Measurements from ENCODE around the gene MAN2A2.
"Not testable (repeated sequence)": the region's sequence is repeated elsewhere in the genome, so short reads cannot be mapped to it uniquely, and the experiment has no call there.

MAN2A2 gene

DNA sequence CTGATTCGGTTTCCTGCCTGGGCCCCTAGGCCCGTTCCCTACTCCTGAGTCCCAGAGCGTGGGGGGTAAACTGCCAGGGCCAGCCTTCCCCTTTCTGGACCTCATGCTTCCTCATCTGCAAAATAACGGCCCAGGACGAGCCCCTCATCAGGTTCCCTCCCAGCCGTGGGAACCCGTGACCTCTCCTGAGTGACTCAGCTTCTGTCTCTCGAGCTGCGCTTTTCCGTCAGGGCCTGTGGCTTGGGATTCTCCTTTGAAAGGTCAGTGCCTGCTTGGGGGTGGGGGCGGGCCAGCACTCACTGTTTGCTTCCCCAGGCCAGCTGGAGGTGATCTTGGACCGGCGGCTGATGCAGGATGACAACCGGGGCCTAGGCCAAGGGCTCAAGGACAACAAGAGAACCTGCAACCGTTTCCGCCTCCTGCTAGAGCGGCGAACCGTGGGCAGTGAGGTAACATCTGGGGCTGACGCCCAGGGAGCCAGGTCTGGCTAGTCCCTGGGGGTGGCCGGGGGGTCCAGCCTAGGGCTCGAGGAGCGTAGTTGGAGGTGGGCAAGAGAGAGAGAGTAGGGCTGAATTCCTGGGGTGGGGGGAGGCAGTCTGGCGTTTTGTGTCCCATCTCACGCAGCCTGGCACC, 12.8 kb downstream of the MAN2A2 start:
- H3K27me3 Mint-ChIP-seq: no peaks in the 10 kb centered on the region
- H3K4me3 Mint-ChIP-seq: no peak overlapping the region
- no peak overlapping the region for H3K27ac Mint-ChIP-seq
- peaks cover 18% of the 10 kb centered on the region for H3K36me3 Mint-ChIP-seq
- no peaks in the 10 kb centered on the region for H3K4me1 Mint-ChIP-seq
- H3K9me3 Mint-ChIP-seq: no peaks in the 10 kb centered on the region

DNA sequence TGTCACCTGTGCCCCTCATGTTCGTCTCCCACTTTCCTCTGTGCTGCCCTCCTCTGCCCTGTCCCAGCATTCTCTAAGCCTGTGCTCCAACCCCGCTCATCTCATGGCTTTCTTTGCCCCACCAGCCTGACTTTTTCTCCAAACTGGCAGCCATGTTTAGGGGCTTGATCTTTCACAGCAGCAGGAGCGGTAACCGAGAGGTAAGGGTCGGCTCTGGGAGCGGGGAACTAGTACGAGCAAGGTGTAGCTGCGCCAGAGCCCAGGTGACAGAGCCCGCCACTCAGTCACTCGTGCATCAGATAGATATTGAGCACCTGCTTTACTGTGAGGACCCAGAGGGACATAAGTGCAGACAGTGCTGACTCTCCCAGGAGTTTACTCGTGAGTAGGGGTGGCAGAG, 13.4 kb downstream of the MAN2A2 start:
- no peak overlapping the region for H3K4me3 Mint-ChIP-seq
- no peaks in the 10 kb centered on the region for H3K9me3 Mint-ChIP-seq
- H3K4me1 Mint-ChIP-seq: no peaks in the 10 kb centered on the region
- peaks cover 18% of the 10 kb centered on the region for H3K36me3 Mint-ChIP-seq
- H3K27ac Mint-ChIP-seq: no peak overlapping the region
- H3K27me3 Mint-ChIP-seq: no peaks in the 10 kb centered on the region

DNA sequence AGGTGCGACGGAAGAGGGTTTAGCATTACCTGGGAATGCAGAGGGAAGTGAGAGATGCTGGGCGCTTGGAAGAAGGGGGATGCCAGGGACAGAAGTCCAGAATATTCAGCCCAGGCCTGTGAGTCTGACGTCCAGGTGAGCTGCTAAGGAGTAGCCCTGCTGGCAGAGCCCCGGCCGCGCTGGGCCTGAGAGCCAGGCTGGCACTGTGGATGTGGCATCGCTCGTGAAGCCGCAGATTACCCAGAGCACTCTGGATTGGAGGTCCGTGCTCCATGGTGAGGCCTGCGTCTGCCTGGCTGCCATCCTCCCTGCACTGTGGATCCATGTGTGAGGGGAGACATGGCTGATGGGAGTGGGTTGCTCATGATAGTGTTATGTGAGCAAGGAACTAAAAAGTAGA, 14.5 kb downstream of the MAN2A2 start:
- Mint-ChIP-seq H3K9me3 (no peaks in the 10 kb centered on the region), H3K4me1 (no peaks in the 10 kb centered on the region)

DNA sequence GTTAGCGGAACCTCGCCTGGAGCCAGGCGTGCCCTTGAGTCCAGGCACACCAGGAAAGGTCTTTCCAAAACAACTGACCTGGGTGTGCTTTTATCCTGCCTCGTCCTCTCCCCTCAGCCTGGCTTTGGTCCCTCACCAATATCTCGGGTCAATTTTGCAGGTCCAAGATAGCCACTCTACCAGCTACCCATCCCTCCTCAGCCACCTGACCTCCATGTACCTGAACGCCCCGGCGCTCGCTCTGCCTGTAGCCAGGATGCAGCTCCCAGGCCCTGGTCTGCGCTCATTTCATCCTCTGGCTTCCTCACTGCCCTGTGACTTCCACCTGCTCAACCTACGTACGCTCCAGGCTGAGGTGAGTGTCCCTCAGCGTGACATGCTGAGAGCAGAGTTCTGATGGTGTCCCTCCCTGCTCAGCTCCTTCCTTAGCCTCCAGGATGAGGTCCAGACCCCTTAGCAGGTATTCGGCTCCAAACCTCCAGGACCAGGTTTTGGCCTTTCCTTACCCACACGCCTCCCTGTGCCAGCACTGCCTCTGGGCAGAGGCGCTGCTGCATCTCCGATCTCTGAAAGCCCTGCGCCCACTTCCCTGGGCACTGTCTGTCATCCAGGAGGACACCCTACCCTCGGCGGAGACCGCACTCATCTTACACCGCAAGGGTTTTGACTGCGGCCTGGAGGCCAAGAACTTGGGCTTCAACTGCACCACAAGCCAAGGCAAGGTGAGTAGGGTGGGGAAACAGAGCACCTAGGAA, 15.1 kb downstream of the MAN2A2 start:
- no peaks in the 10 kb centered on the region for H3K9me3 Mint-ChIP-seq
- no peak overlapping the region for H3K27ac Mint-ChIP-seq
- H3K4me3 Mint-ChIP-seq: no peak overlapping the region
- no peaks in the 10 kb centered on the region for H3K27me3 Mint-ChIP-seq
- no peaks in the 10 kb centered on the region for H3K4me1 Mint-ChIP-seq
- H3K36me3 Mint-ChIP-seq: peaks cover 18% of the 10 kb centered on the region

More for the DNA sequence above, 14.5 kb downstream of the MAN2A2 start:
- Mint-ChIP-seq H3K27ac (no peak overlapping the region), H3K27me3 (no peaks in the 10 kb centered on the region), H3K4me3 (no peak overlapping the region), H3K36me3 (peaks cover 18% of the 10 kb centered on the region)

DNA sequence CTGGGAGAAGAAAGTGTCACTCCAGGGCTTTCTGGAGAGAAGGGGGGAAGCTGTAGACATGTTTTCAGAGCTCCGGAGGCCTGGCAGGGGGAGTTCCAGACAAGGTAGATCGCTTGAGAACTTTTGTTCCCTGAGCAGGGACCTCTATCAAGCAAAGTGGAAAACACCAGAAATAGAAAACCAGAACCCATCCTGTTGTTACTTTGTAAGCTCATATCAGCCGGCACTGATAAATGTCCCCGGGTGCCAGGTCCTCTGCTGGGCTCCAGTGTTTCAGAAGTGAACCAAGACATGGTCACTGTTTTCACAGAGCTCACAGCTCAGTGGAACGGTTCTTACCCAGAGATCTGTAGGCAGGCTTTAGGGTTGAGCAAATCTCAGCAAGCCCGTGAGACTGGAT, 15.7 kb downstream of the MAN2A2 start:
- Mint-ChIP-seq H3K4me1 (no peaks in the 10 kb centered on the region), H3K27me3 (no peaks in the 10 kb centered on the region), H3K36me3 (peaks cover 12% of the 10 kb centered on the region), H3K27ac (no peak overlapping the region), H3K9me3 (no peaks in the 10 kb centered on the region), H3K4me3 (no peak overlapping the region)

DNA sequence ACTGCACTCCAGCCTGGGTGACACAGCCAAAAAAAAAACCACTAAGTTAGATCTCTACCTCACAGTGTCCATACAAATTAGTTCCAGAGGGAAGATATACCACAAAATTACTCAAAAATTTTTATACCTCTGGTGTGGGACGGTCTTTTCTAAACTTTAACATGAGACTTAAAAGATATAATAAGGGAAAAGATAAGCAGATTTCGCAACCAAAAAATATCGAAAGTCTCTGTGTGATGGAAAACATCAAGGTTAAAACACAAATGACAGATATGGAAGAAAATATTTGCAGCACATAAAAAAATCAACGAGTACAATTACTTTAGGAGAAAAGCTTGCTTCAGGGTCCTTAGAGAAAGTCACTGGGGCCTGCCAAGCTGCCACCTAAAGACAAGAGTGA, 18.8 kb downstream of the MAN2A2 start:
- Mint-ChIP-seq H3K4me3 (no peak overlapping the region), H3K9me3 (no peaks in the 10 kb centered on the region), H3K4me1 (no peaks in the 10 kb centered on the region), H3K27me3 (no peaks in the 10 kb centered on the region), H3K36me3 (peaks cover 8% of the 10 kb centered on the region), H3K27ac (peak overlapping the region; percentile 7)

DNA sequence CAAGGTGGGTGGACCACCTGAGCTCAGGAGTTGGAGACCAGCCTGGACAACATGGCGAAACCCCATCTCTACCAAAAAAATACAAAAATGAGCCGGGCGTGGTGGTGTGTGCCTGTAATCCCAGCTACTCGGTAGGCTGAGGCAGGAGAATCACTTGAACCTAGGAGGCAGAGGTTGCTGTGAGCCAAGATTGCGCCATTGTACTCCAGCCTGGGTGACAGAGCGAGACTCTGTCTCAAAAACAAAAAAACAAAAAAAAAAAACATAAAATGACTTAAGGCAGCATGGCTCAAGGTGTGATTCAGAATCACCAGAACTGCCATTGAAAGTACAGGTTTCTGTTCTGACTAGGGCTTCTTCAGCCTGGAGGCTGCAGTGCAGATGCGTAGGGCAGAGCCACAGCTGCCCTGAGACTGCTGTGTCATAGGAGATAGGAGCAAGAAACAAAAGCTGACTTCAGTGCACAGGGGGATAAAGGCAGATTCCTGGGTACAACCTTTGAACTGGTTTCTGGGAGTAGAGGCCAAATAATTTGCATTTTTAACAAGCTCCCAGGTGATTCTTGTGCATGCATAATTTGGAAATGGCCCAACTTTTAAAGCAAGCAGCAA, 19.7 kb downstream of the MAN2A2 start:
- not testable (repeated sequence) for H3K4me3 Mint-ChIP-seq, H3K27ac Mint-ChIP-seq, H3K27me3 Mint-ChIP-seq, H3K36me3 Mint-ChIP-seq, H3K4me1 Mint-ChIP-seq, H3K9me3 Mint-ChIP-seq

DNA sequence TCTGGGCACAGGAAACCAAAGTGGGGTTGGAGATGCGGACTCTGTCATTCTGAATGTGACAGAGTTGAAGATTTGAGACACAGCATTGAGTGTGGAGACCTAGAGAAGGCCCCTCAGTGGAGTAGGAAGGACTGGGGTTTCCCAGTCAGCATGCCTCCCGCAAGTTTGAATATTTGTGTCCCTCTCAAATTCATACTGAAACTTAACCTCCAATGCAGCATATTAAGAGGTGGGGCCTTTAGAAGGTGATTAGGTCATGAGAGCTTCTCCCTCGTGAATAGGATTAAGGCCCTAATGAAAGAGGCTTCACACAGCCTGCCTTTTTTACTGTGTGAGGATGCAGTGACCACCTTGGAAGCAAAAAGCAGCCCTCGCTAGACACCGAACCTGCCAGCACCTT, 21.3 kb downstream of the MAN2A2 start:
- H3K27me3 Mint-ChIP-seq: no peaks in the 10 kb centered on the region
- peaks cover 6% of the 10 kb centered on the region for H3K36me3 Mint-ChIP-seq
- no peak overlapping the region for H3K4me3 Mint-ChIP-seq
- peaks cover 4% of the 10 kb centered on the region for H3K4me1 Mint-ChIP-seq
- no peaks in the 10 kb centered on the region for H3K9me3 Mint-ChIP-seq
- no peak overlapping the region for H3K27ac Mint-ChIP-seq

DNA sequence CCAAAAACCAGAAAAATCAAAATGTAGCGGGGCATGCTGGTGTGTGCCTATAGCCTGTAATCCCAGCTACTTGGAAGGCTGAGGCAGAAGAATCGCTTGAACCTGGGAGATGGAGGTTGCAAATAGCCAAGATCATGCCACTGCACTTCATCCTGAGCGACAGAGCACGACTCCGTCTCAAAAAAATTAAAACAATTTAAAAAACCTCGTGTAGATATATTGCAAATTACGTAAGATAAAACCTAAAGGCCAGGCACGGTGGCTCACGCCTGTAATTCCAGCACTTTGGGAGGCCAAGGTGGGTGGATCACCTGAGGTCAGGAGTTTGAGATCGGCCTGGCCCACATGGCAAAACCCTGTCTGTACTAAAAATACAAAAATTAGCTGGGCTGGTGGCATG, 23.7 kb downstream of the MAN2A2 start:
- not testable (repeated sequence) for H3K27me3 Mint-ChIP-seq, H3K27ac Mint-ChIP-seq

DNA sequence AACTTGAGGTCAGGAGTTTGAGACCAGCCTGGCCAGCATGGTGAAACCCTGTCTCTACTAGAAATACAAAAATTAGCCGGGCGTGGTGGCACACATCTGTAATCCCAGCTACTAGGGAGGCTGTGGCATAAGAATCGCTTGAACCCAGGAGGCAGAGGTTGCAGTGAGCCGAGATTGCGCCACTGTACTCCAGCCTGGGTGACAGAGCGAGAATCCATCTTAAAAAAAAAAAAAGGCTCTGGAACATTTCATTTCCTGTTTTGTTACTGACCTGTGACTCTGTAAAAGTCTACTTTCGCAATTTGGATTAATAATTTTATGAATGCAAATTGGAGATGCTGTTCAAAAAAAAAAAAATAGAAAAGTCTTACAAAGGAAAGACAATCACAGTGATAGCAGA, 25.0 kb downstream of the MAN2A2 start:
- H3K9me3 Mint-ChIP-seq, H3K27me3 Mint-ChIP-seq, H3K36me3 Mint-ChIP-seq, H3K27ac Mint-ChIP-seq: not testable (repeated sequence)
- Mint-ChIP-seq H3K4me3 (peak overlapping the region; percentile 64), H3K4me1 (peaks cover 29% of the 10 kb centered on the region)

More for the DNA sequence above, 23.7 kb downstream of the MAN2A2 start:
- not testable (repeated sequence) for H3K36me3 Mint-ChIP-seq, H3K9me3 Mint-ChIP-seq, H3K4me3 Mint-ChIP-seq
- H3K4me1 Mint-ChIP-seq: peaks cover 23% of the 10 kb centered on the region

DNA sequence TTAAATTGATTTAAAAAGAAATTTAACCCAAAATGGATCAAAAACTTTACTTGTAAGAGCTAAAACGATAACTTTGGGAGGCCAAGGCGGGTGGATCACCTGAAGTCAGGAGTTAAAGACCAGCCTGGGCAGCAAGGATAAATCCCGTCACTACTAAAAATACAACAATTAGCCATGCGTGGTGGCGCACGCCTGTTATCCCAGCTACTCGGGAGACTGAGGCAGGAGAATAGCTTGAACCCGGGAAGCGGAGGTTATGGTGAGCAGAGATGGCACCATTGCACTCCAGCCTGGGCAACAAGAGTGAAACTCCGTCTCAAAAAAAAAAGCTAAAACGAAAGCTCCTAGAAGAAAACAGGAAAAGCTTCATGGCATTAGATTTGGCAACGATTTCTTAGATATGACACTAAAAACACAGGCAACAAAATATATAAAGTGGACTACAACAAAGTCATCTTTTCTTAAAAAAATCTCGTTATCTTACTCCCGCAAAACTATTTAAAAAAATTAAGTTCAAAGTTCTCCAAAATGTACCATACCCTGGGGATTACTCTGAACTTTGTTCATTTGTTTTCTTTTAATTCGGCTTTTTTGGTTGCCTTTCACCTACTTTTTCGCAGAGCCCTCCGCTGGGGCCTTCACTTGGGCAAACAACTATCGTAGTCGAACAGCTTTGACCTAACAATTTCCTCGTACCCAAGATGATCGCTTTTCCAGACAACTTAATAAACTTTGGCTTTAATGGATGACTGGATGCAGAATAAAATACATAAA, 26.3 kb downstream of the MAN2A2 start:
- Mint-ChIP-seq H3K4me3 (peak overlapping the region; percentile 97), H3K4me1 (peaks cover 34% of the 10 kb centered on the region), H3K27ac (peak overlapping the region; percentile 95), H3K9me3 (no peaks in the 10 kb centered on the region), H3K27me3 (no peaks in the 10 kb centered on the region), H3K36me3 (no peaks in the 10 kb centered on the region)

DNA sequence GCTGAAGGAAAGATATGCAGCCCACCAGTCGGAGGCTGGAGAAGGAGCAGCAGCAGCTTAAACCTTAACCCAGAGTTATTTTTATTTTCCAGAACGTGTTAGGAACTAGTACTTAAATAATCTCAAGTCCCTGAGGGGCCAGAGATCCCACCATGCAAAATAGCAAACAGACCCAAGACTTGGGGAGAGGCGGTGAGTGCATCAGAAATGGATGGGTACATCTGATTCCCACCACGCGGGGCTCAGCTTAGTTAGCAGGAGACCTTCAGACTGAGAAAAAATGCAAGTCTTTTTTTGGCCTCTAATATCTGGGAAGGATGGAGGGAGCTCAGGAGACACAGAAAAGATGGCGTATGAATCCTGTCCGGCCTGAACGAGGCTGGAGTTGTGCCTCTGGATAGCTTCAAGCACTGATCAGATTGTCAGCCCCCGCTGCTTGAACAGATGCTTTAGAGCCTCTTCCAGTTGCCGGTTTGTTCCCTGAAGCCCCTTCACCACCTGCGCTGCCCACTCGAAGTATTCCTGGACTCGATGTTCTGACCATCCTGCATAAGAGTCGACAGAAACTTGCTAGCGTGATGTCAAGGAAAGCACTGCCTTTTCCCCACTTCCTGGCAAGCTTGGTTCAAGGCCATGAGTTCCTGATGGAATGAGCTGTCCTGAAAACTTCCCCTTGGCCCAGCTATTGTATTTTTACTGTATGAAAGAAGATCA, 27.9 kb downstream of the MAN2A2 start:
- H3K9me3 Mint-ChIP-seq: no peaks in the 10 kb centered on the region
- peaks cover 41% of the 10 kb centered on the region for H3K4me1 Mint-ChIP-seq
- no peaks in the 10 kb centered on the region for H3K36me3 Mint-ChIP-seq
- H3K27ac Mint-ChIP-seq: peak overlapping the region; percentile 97
- H3K27me3 Mint-ChIP-seq: no peaks in the 10 kb centered on the region
- H3K4me3 Mint-ChIP-seq: peak overlapping the region; percentile 97

DNA sequence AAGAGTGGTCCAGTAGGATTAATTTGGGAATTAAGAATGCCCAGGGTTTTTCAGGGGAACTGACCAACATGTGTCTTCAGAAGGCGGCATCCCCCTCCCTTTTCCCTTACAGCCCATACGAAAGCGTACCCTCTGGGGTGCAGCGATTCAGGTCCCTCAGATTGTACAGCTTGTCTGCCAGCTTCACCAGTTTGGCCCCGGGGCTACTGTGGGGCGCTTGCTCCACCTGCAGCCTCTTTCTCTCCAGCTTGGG, 28.4 kb downstream of the MAN2A2 start:
- Mint-ChIP-seq H3K4me1 (peaks cover 45% of the 10 kb centered on the region), H3K36me3 (no peaks in the 10 kb centered on the region), H3K27ac (peak overlapping the region; percentile 97), H3K9me3 (no peaks in the 10 kb centered on the region), H3K4me3 (peak overlapping the region; percentile 97), H3K27me3 (no peaks in the 10 kb centered on the region)

DNA sequence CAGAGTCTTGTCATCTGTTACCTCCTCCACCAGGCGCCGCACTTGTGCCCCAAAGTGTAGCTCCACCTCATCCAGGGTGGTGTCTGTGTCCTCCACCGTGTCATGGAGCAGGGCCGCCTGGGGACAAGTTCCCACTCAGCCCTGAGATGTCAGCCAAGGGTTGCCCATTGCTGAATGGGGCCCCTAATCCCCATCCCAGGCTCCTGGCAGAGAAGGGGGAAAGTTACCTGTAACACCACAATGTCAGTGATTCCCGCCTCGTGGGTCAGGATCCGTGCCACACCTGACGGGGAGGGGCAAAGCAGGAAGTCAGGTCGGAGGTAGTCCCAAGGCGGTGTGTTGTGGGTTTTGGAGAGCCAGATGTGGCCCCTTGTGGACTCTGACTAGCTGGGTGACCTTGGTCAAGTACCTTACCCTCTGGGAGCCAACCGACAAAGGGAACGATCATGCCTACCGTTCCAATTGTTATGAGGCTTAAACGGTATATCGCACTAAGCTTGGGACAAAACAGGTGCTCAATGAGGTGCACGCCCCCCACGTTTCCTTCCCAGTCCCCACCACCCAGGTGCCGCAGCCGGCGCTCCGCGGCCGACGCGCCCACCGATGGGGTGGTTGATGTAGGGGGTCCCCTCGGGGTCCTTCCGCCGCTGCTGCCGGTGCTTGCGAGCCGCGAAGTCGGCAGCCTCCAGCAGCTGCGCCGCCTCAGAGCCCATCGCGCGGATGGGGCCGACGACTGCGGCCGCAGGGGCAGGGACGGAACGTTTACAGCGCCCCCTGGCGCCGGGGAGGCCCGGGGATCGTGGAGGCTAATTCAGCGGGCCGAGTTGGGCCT, 28.9 kb downstream of the MAN2A2 start, which contains the start of gene HDDC3:
Gene HDDC3 (minus strand): TSS at position 722 of the 832 bp plus-strand sequence. CDS start 9 bp downstream, at position 713.
- Mint-ChIP-seq H3K36me3 (no peaks in the 10 kb centered on the region), H3K27ac (peak within 1 kb of the TSS; percentile 97), H3K4me3 (peak within 1 kb of the TSS; percentile 97), H3K27me3 (no peaks in the 10 kb centered on the region), H3K4me1 (peaks cover 51% of the 10 kb centered on the region), H3K9me3 (no peaks in the 10 kb centered on the region)

DNA sequence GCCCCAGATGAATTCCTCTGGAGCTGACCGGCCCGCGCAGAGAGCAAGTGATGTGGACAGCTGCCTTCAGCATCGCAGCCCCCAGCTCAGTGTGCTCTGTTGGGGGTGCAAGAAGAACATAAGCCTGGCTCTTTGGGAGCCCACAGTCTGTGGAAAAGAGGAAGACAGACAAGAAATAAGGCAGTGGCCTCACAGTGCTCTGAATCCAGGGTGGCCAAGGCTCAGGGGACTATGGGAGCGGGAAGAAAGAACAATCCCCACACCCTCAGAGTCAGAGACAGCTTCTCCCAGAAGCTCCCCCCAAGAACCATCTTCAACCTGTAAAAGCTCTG, 29.5 kb downstream of the MAN2A2 start:
- Mint-ChIP-seq H3K27ac (peak overlapping the region; percentile 91), H3K27me3 (no peaks in the 10 kb centered on the region), H3K4me1 (peaks cover 52% of the 10 kb centered on the region), H3K36me3 (no peaks in the 10 kb centered on the region), H3K4me3 (peak overlapping the region; percentile 97), H3K9me3 (no peaks in the 10 kb centered on the region)

Measured in activated naive CD4-positive, alpha-beta T cell treated with anti-CD3 and anti-CD28 coated beads, Interleukin-2, amount 50 U/mL, for 24 hours (primary cell).